Immature natural killer cell (primary cell): ENCODE measurements around the gene SLC38A7. TPM values are rescaled to one million over a fixed set of nuclear protein-coding genes. Genes with fewer than 3 reads are reported as not detected.
"Not testable (repeated sequence)": the region's sequence is repeated elsewhere in the genome, so short reads cannot be mapped to it uniquely, and the experiment has no call there.

Source experiments
- DNase-seq, 3 donors: peaks; one replicate each; pipeline ENCODE4 v3.0.0; 2022; ENCODE audit warnings: mixed read lengths in 1 of 3
- H3K27ac Mint-ChIP-seq, 6 donors: one replicate each; pipeline ENCODE4 v1.8.0; 2020; ENCODE audit warnings: mixed read lengths in 6 of 6, mild to moderate bottlenecking in 5 of 6, inconsistent platforms in 4 of 6, moderate library complexity in 3 of 6
- H3K27me3 Mint-ChIP-seq, 3 donors: one replicate each; pipeline ENCODE4 v1.8.0; 2020 to 2021; ENCODE audit warnings: low read depth in 3 of 3, mild to moderate bottlenecking in 3 of 3, mixed read lengths in 3 of 3, moderate library complexity in 3 of 3, inconsistent platforms in 1 of 3
- H3K36me3 Mint-ChIP-seq, 3 donors: one replicate each; pipeline ENCODE4 v1.8.0; 2020; ENCODE audit warnings: mixed read lengths in 3 of 3, inconsistent platforms in 2 of 3, mild to moderate bottlenecking in 2 of 3
- H3K4me1 Mint-ChIP-seq, 2 donors: one replicate each; pipeline ENCODE4 v1.8.0; 2020; ENCODE audit warnings: inconsistent platforms in 2 of 2, mild to moderate bottlenecking in 2 of 2, mixed read lengths in 2 of 2, moderate library complexity in 1 of 2
- H3K4me3 Mint-ChIP-seq, 5 donors: one replicate each; pipeline ENCODE4 v1.8.0; 2020; ENCODE audit warnings: mild to moderate bottlenecking in 5 of 5, mixed read lengths in 5 of 5, inconsistent platforms in 3 of 5, moderate library complexity in 3 of 5
- H3K9me3 Mint-ChIP-seq, 6 donors: one replicate each; pipeline ENCODE4 v1.8.0; 2020; ENCODE audit warnings: mild to moderate bottlenecking in 6 of 6, mixed read lengths in 6 of 6, inconsistent platforms in 4 of 6, moderate library complexity in 3 of 6
- polyA plus RNA-seq, 3 donors: library from polyadenylated mRNA; unstranded; fragments of 300-500 nt; fragmentation: Illumina TruSeq; gene quantifications; one replicate each; pipeline ENCODE4 v1.2.3, GENCODE V29; 2021

The SLC38A7 gene
- polyA plus RNA-seq, 3 donors from 2014 or later = 2.3 to 6.8 (median 4.2) TPM

GRCh38 chr16:58709333-58709732 lies 24.8 kb upstream of the SLC38A7 start:
- H3K4me1 Mint-ChIP-seq = no peaks in the 10 kb centered on the region
- H3K27me3 Mint-ChIP-seq = no peaks in the 10 kb centered on the region
- no peak overlapping the region for H3K4me3 Mint-ChIP-seq
- peaks cover 17 to 42% (median 27%) of the 10 kb centered on the region in 3 donors for H3K36me3 Mint-ChIP-seq
- H3K27ac Mint-ChIP-seq = peak overlapping the region in 1 of 6 donors; percentile 12
- H3K9me3 Mint-ChIP-seq = no peaks in the 10 kb centered on the region
- no peak for DNase-seq

- no peaks in the 10 kb centered on the region for H3K36me3 Mint-ChIP-seq
- no peak overlapping the region for H3K4me3 Mint-ChIP-seq
- DNase-seq = no peak
- peaks cover 0 to 2% (median 2%) of the 10 kb centered on the region in 3 donors for H3K27me3 Mint-ChIP-seq
- H3K4me1 Mint-ChIP-seq = no peaks in the 10 kb centered on the region
- no peaks in the 10 kb centered on the region for H3K9me3 Mint-ChIP-seq
- no peak overlapping the region for H3K27ac Mint-ChIP-seq
These were observed 14.6 kb upstream of the SLC38A7 start for GRCh38 chr16:58699151-58699550.

GRCh38 chr16:58695368-58695767 lies 10.8 kb upstream of the SLC38A7 start:
- H3K36me3 Mint-ChIP-seq = peaks cover 3 to 9% (median 4%) of the 10 kb centered on the region in 3 donors
- no peak for DNase-seq
- no peaks in the 10 kb centered on the region for H3K9me3 Mint-ChIP-seq
- H3K27me3 Mint-ChIP-seq = peaks cover 0 to 4% (median 2%) of the 10 kb centered on the region in 3 donors
- no peak overlapping the region for H3K4me3 Mint-ChIP-seq
- H3K27ac Mint-ChIP-seq = no peak overlapping the region
- no peaks in the 10 kb centered on the region for H3K4me1 Mint-ChIP-seq

GRCh38 chr16:58692450-58692849 lies 7.9 kb upstream of the SLC38A7 start:
- Mint-ChIP-seq H3K27ac (no peak overlapping the region), H3K4me3 (no peak overlapping the region), H3K36me3 (peaks cover 3 to 14% (median 4%) of the 10 kb centered on the region in 3 donors), H3K9me3 (no peaks in the 10 kb centered on the region), H3K4me1 (no peaks in the 10 kb centered on the region), H3K27me3 (peaks cover 4 to 7% (median 5%) of the 10 kb centered on the region in 3 donors)
- DNase-seq = no peak

GRCh38 chr16:58686985-58687706 lies 2.6 kb upstream of the SLC38A7 start:
- H3K27me3 Mint-ChIP-seq, H3K9me3 Mint-ChIP-seq, H3K36me3 Mint-ChIP-seq, H3K27ac Mint-ChIP-seq, DNase-seq: not testable (repeated sequence)
- Mint-ChIP-seq H3K4me3 (peak overlapping the region in 1 of 5 donors; percentile 10), H3K4me1 (peaks cover 18 to 21% of the 10 kb centered on the region in 2 donors)

GRCh38 chr16:58685084-58685449 lies 497 bp upstream of the SLC38A7 start:
- Mint-ChIP-seq H3K9me3 (no peaks in the 10 kb centered on the region), H3K4me1 (peaks cover 21% of the 10 kb centered on the region in 2 donors), H3K36me3 (peaks cover 0 to 5% (median 3%) of the 10 kb centered on the region in 3 donors), H3K4me3 (peak overlapping the region; percentile 87 to 95 (median 91)), H3K27ac (peak overlapping the region in 1 of 6 donors; percentile 66), H3K27me3 (peaks cover 0 to 9% (median 4%) of the 10 kb centered on the region in 3 donors)
- DNase-seq = no peak

- Mint-ChIP-seq H3K9me3 (no peaks in the 10 kb centered on the region), H3K36me3 (peaks cover 0 to 9% (median 0%) of the 10 kb centered on the region in 3 donors), H3K27me3 (peaks cover 0 to 5% (median 4%) of the 10 kb centered on the region in 3 donors), H3K4me3 (peak overlapping the region; percentile 87 to 95 (median 91)), H3K4me1 (peaks cover 21% of the 10 kb centered on the region in 2 donors), H3K27ac (peak overlapping the region; percentile 6 to 87 (median 73))
- no peak for DNase-seq
These were observed 593 bp downstream of the SLC38A7 start for GRCh38 chr16:58684001-58684353.

GRCh38 chr16:58679763-58680162 lies 4.8 kb downstream of the SLC38A7 start:
- Mint-ChIP-seq H3K27ac (no peak overlapping the region), H3K27me3 (peaks cover 0 to 2% (median 0%) of the 10 kb centered on the region in 3 donors), H3K4me1 (peaks cover 18% of the 10 kb centered on the region in 2 donors), H3K9me3 (no peaks in the 10 kb centered on the region), H3K4me3 (no peak overlapping the region), H3K36me3 (peaks cover 6 to 16% (median 7%) of the 10 kb centered on the region in 3 donors)
- no peak for DNase-seq

- DNase-seq = no peak
- Mint-ChIP-seq H3K4me1 (peaks cover 7 to 10% of the 10 kb centered on the region in 2 donors), H3K27ac (no peak overlapping the region), H3K9me3 (no peaks in the 10 kb centered on the region), H3K4me3 (no peak overlapping the region), H3K36me3 (peaks cover 6 to 18% (median 7%) of the 10 kb centered on the region in 3 donors), H3K27me3 (peaks cover 0 to under 1% (median 0%) of the 10 kb centered on the region in 3 donors)
These were observed 5.9 kb downstream of the SLC38A7 start for GRCh38 chr16:58678716-58679115.

- DNase-seq = no peak
- no peaks in the 10 kb centered on the region for H3K27me3 Mint-ChIP-seq
- no peak overlapping the region for H3K27ac Mint-ChIP-seq
- no peaks in the 10 kb centered on the region for H3K9me3 Mint-ChIP-seq
- peaks cover 6 to 18% (median 7%) of the 10 kb centered on the region in 3 donors for H3K36me3 Mint-ChIP-seq
- H3K4me3 Mint-ChIP-seq = no peak overlapping the region
- peaks cover 3 to 5% of the 10 kb centered on the region in 2 donors for H3K4me1 Mint-ChIP-seq
These were observed 6.3 kb downstream of the SLC38A7 start for GRCh38 chr16:58678269-58678668.

GRCh38 chr16:58670946-58671583 lies 13.5 kb downstream of the SLC38A7 start:
- H3K4me3 Mint-ChIP-seq = no peak overlapping the region
- no peaks in the 10 kb centered on the region for H3K27me3 Mint-ChIP-seq
- H3K36me3 Mint-ChIP-seq = peaks cover 0 to 27% (median 7%) of the 10 kb centered on the region in 3 donors
- H3K27ac Mint-ChIP-seq = peak overlapping the region in 1 of 6 donors; percentile 20
- no peaks in the 10 kb centered on the region for H3K4me1 Mint-ChIP-seq
- H3K9me3 Mint-ChIP-seq = no peaks in the 10 kb centered on the region
- DNase-seq = no peak

- H3K36me3 Mint-ChIP-seq = peaks cover 0 to 25% (median 7%) of the 10 kb centered on the region in 3 donors
- H3K4me3 Mint-ChIP-seq = no peak overlapping the region
These were observed 14.4 kb downstream of the SLC38A7 start for GRCh38 chr16:58670177-58670576.

GRCh38 chr16:58665200-58665599 lies 19.4 kb downstream of the SLC38A7 start:
- no peak overlapping the region for H3K4me3 Mint-ChIP-seq
- H3K27ac Mint-ChIP-seq = no peak overlapping the region
- no peaks in the 10 kb centered on the region for H3K4me1 Mint-ChIP-seq

More at GRCh38 chr16:58670177-58670576, 14.4 kb downstream of the SLC38A7 start:
- Mint-ChIP-seq H3K27me3 (no peaks in the 10 kb centered on the region), H3K4me1 (no peaks in the 10 kb centered on the region), H3K27ac (no peak overlapping the region), H3K9me3 (no peaks in the 10 kb centered on the region)
- DNase-seq = no peak

GRCh38 chr16:58661199-58661830 lies 23.3 kb downstream of the SLC38A7 start:
- H3K9me3 Mint-ChIP-seq = peaks cover 0 to 1% (median 0%) of the 10 kb centered on the region in 6 donors
- no peak overlapping the region for H3K27ac Mint-ChIP-seq
- no peak overlapping the region for H3K4me3 Mint-ChIP-seq
- peak in 2 of 3 donors; percentile 10 to 23 for DNase-seq
- H3K4me1 Mint-ChIP-seq = no peaks in the 10 kb centered on the region
- peaks cover 0 to 4% (median 2%) of the 10 kb centered on the region in 3 donors for H3K27me3 Mint-ChIP-seq
- H3K36me3 Mint-ChIP-seq = no peaks in the 10 kb centered on the region

More at GRCh38 chr16:58665200-58665599, 19.4 kb downstream of the SLC38A7 start:
- DNase-seq = no peak
- Mint-ChIP-seq H3K9me3 (peaks cover 0 to 1% (median 0%) of the 10 kb centered on the region in 6 donors), H3K27me3 (peaks cover 0 to 2% (median 0%) of the 10 kb centered on the region in 3 donors), H3K36me3 (peaks cover 0 to 12% (median 4%) of the 10 kb centered on the region in 3 donors)
